ENCODE results near the gene ZNF365. TPM values are rescaled to one million over a fixed set of nuclear protein-coding genes. Genes with fewer than 3 reads are reported as not detected.

The ZNF365 gene
- polyA plus RNA-seq, 1 donor from 2014 or later: 1.9 TPM

DNA sequence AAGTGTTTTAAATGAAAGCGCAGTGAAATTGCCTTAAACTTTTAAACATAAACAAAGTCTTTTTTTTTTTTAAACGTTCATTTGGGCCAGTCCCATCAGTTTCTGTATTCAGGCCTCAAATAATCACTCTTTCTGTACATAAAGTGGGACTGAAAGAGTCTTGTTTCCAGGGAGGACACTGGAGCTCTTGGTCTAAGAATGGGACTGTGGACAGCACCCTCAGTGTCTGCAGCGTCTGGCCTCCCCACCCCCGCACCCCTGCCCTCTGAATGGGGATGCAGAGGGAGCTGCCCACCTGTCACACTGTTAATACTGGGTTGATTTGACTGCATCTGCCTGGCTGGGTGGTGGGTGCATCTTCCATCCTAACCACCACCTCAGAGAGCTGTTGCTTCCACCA lies 5.2 kb downstream of the ZNF365 start:
- H3K4me3 ChIP-seq (ENCODE audit: low read length): no peak overlapping the region
- peaks cover 3% of the 10 kb centered on the region for H3K27me3 ChIP-seq (ENCODE audit: insufficient read depth, low read depth, low read length)

DNA sequence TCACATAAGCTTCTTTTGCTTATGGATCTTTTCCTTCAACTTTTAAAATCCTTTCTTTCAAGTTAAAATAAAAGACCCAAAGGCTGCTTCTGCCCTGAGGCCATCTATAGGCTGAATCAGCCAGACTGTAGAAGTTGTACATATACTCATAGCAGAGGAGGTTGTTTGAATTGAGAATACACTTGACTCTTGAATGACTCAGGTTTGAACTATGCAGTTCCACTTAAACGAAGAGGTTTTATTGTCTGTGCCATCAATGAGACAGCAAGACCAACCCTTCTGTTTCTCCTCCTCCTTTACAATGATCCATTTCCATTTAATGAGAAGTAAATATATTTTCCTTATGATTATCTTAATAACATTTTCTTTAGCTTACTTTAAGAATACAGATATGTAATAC lies 5.8 kb downstream of the ZNF365 start:
- H3K9me2 ChIP-seq (ENCODE audit: insufficient read depth, low read length): no peaks in the 10 kb centered on the region
- no peaks in the 10 kb centered on the region for H3K79me2 ChIP-seq (replicated peaks; ENCODE audit: insufficient read depth, low read length)
- no peak overlapping the region for H3K4me3 ChIP-seq (ENCODE audit: low read length)
- TF ChIP-seq EZH2 (IDR thresholded peaks at IDR 0.05; ENCODE audit: borderline replicate concordance, insufficient read depth, low read length, poor library complexity, severe bottlenecking) (no peak), RAD21 (conservative IDR thresholded peaks at IDR 0.05) (no peak), EP300 (conservative IDR thresholded peaks at IDR 0.05; ENCODE audit: poor library complexity, severe bottlenecking) (no peak), SMC3 (conservative IDR thresholded peaks at IDR 0.05; ENCODE audit: poor library complexity) (no peak), POLR2AphosphoS5 (IDR thresholded peaks at IDR 0.05) (no peak), TAF1 (IDR thresholded peaks at IDR 0.05; ENCODE audit: low read depth) (no peak), MXI1 (conservative IDR thresholded peaks at IDR 0.05; ENCODE audit: poor library complexity, severe bottlenecking) (no peak)
- TF ChIP-seq, protein P1, sequence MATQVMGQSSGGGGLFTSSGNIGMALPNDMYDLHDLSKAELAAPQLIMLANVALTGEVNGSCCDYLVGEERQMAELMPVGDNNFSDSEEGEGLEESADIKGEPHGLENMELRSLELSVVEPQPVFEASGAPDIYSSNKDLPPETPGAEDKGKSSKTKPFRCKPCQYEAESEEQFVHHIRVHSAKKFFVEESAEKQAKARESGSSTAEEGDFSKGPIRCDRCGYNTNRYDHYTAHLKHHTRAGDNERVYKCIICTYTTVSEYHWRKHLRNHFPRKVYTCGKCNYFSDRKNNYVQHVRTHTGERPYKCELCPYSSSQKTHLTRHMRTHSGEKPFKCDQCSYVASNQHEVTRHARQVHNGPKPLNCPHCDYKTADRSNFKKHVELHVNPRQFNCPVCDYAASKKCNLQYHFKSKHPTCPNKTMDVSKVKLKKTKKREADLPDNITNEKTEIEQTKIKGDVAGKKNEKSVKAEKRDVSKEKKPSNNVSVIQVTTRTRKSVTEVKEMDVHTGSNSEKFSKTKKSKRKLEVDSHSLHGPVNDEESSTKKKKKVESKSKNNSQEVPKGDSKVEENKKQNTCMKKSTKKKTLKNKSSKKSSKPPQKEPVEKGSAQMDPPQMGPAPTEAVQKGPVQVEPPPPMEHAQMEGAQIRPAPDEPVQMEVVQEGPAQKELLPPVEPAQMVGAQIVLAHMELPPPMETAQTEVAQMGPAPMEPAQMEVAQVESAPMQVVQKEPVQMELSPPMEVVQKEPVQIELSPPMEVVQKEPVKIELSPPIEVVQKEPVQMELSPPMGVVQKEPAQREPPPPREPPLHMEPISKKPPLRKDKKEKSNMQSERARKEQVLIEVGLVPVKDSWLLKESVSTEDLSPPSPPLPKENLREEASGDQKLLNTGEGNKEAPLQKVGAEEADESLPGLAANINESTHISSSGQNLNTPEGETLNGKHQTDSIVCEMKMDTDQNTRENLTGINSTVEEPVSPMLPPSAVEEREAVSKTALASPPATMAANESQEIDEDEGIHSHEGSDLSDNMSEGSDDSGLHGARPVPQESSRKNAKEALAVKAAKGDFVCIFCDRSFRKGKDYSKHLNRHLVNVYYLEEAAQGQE (IDR thresholded peaks at IDR 0.05; ENCODE audit: borderline replicate concordance): no peak
- TF ChIP-seq, protein P2, sequence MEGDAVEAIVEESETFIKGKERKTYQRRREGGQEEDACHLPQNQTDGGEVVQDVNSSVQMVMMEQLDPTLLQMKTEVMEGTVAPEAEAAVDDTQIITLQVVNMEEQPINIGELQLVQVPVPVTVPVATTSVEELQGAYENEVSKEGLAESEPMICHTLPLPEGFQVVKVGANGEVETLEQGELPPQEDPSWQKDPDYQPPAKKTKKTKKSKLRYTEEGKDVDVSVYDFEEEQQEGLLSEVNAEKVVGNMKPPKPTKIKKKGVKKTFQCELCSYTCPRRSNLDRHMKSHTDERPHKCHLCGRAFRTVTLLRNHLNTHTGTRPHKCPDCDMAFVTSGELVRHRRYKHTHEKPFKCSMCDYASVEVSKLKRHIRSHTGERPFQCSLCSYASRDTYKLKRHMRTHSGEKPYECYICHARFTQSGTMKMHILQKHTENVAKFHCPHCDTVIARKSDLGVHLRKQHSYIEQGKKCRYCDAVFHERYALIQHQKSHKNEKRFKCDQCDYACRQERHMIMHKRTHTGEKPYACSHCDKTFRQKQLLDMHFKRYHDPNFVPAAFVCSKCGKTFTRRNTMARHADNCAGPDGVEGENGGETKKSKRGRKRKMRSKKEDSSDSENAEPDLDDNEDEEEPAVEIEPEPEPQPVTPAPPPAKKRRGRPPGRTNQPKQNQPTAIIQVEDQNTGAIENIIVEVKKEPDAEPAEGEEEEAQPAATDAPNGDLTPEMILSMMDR (IDR thresholded peaks at IDR 0.05; ENCODE audit: poor library complexity, severe bottlenecking): no peak
- no peaks in the 10 kb centered on the region for H4K20me1 ChIP-seq (ENCODE audit: insufficient read depth)
- no peaks in the 10 kb centered on the region for H3K36me3 ChIP-seq (ENCODE audit: insufficient read depth, low read length)
- no peaks in the 10 kb centered on the region for H3F3A ChIP-seq (ENCODE audit: insufficient read depth, low read length, poor library complexity, severe bottlenecking)
- no peak overlapping the region for H2AFZ ChIP-seq (ENCODE audit: low read depth, low read length)
- H3K27ac ChIP-seq (ENCODE audit: low read length): no peak overlapping the region
- no peaks in the 10 kb centered on the region for H3K27me3 ChIP-seq (ENCODE audit: insufficient read depth, low read depth, low read length)
- H3K9me3 ChIP-seq (ENCODE audit: low read length): no peaks in the 10 kb centered on the region
- no peak overlapping the region for H3K4me2 ChIP-seq (ENCODE audit: low read length)
- H3K9ac ChIP-seq (ENCODE audit: low read length): no peak overlapping the region

More for the DNA sequence above, 5.2 kb downstream of the ZNF365 start:
- Histone ChIP-seq H3K36me3 (ENCODE audit: insufficient read depth, low read length) (no peaks in the 10 kb centered on the region), H3K4me2 (ENCODE audit: low read length) (no peak overlapping the region), H3K27ac (ENCODE audit: low read length) (no peak overlapping the region), H3F3A (ENCODE audit: insufficient read depth, low read length, poor library complexity, severe bottlenecking) (peaks cover 3% of the 10 kb centered on the region), H4K20me1 (ENCODE audit: insufficient read depth) (no peaks in the 10 kb centered on the region), H2AFZ (ENCODE audit: low read depth, low read length) (no peak overlapping the region), H3K79me2 (replicated peaks; ENCODE audit: insufficient read depth, low read length) (no peaks in the 10 kb centered on the region), H3K9me3 (ENCODE audit: low read length) (no peaks in the 10 kb centered on the region), H3K9ac (ENCODE audit: low read length) (no peak overlapping the region), H3K9me2 (ENCODE audit: insufficient read depth, low read length) (no peaks in the 10 kb centered on the region)
- TF ChIP-seq POLR2AphosphoS5 (IDR thresholded peaks at IDR 0.05) (no peak), EP300 (conservative IDR thresholded peaks at IDR 0.05; ENCODE audit: poor library complexity, severe bottlenecking) (no peak), SMC3 (conservative IDR thresholded peaks at IDR 0.05; ENCODE audit: poor library complexity) (no peak), RAD21 (conservative IDR thresholded peaks at IDR 0.05) (no peak), MXI1 (conservative IDR thresholded peaks at IDR 0.05; ENCODE audit: poor library complexity, severe bottlenecking) (no peak), EZH2 (IDR thresholded peaks at IDR 0.05; ENCODE audit: borderline replicate concordance, insufficient read depth, low read length, poor library complexity, severe bottlenecking) (no peak), TAF1 (IDR thresholded peaks at IDR 0.05; ENCODE audit: low read depth) (no peak)
- TF ChIP-seq, protein P1 (IDR thresholded peaks at IDR 0.05; ENCODE audit: borderline replicate concordance): no peak
- TF ChIP-seq, protein P2 (IDR thresholded peaks at IDR 0.05; ENCODE audit: poor library complexity, severe bottlenecking): no peak
